GM18502 (cell line): Measurements from ENCODE around the gene F10.
"Not testable (repeated sequence)": the region's sequence is repeated elsewhere in the genome, so short reads cannot be mapped to it uniquely, and the experiment has no call there.

ENCODE experiments used
- ATAC-seq: cut with Tn5 transposase; IDR thresholded peaks from one replicate; pipeline ENCODE4 v1.9.1; 2021; ENCODE audit warnings: mild to moderate bottlenecking; ENCODE audit not compliant: unreplicated experiment, poor library complexity

The F10 gene

GRCh38 chr13:113098162-113098732, 24.4 kb upstream of the F10 start:
- no peak for ATAC-seq

- ATAC-seq: no peak
Measured at GRCh38 chr13:113099142-113099541, 23.5 kb upstream of the F10 start.

GRCh38 chr13:113102302-113102701, 20.3 kb upstream of the F10 start:
- not testable (repeated sequence) for ATAC-seq

GRCh38 chr13:113102727-113103126, 19.9 kb upstream of the F10 start:
- no peak for ATAC-seq

GRCh38 chr13:113103646-113104045, 19.0 kb upstream of the F10 start:
- no peak for ATAC-seq

- no peak for ATAC-seq
Measured at GRCh38 chr13:113105032-113105920, 17.3 kb upstream of the F10 start, which contains the start of gene F7. Gene F7 (plus strand): TSS chr13:113105791. CDS start chr13:113105842, 51 bp downstream.

GRCh38 chr13:113105921-113106452, 16.6 kb upstream of the F10 start:
- no peak for ATAC-seq

- ATAC-seq: no peak
Measured at GRCh38 chr13:113106711-113107351, 15.8 kb upstream of the F10 start.

- ATAC-seq: not testable (repeated sequence)
Measured at GRCh38 chr13:113108521-113108920, 14.1 kb upstream of the F10 start.

GRCh38 chr13:113109151-113110047, 13.2 kb upstream of the F10 start:
- no peak for ATAC-seq

GRCh38 chr13:113110048-113110851, 12.3 kb upstream of the F10 start:
- no peak for ATAC-seq

- ATAC-seq: no peak
Measured at GRCh38 chr13:113110852-113111315, 11.7 kb upstream of the F10 start.

- not testable (repeated sequence) for ATAC-seq
Measured at GRCh38 chr13:113111821-113112220, 10.8 kb upstream of the F10 start.

GRCh38 chr13:113112475-113112874, 10.1 kb upstream of the F10 start:
- ATAC-seq: not testable (repeated sequence)

- ATAC-seq: no peak
Measured at GRCh38 chr13:113112893-113113845, 9.4 kb upstream of the F10 start.

GRCh38 chr13:113113846-113114271, 8.7 kb upstream of the F10 start:
- no peak for ATAC-seq

- no peak for ATAC-seq
Measured at GRCh38 chr13:113114511-113115362, 7.9 kb upstream of the F10 start.
